Endothelial cell of umbilical vein (primary cell): ENCODE measurements around the gene AKAIN1.

Experiments used
- EZH2 ChIP-seq: IDR thresholded peaks from 2 replicates; pipeline ENCODE4 v1.6.1; 2012; ENCODE audit warnings: borderline replicate concordance, low read depth, mild to moderate bottlenecking, moderate library complexity, low read length, inconsistent platforms; ENCODE audit not compliant: severe bottlenecking
- FOS ChIP-seq: IDR thresholded peaks from 2 replicates; pipeline ENCODE4 v1.6.1; 2011; ENCODE audit warnings: mild to moderate bottlenecking, low read length, moderate library complexity, borderline replicate concordance; ENCODE audit not compliant: insufficient read depth
- GATA2 ChIP-seq: IDR thresholded peaks from 2 replicates; pipeline ENCODE4 v1.7.0; 2011; ENCODE audit warnings: low read depth, mild to moderate bottlenecking, moderate library complexity, mixed read lengths, low read length; ENCODE audit not compliant: insufficient read length, insufficient read depth
- JUN ChIP-seq: IDR thresholded peaks from 2 replicates; pipeline ENCODE4 v1.6.1; 2011; ENCODE audit warnings: borderline replicate concordance, low read depth; ENCODE audit not compliant: insufficient read length, insufficient read depth
- MYC ChIP-seq: IDR thresholded peaks from one replicate; pipeline ENCODE4 v1.6.1; 2011; ENCODE audit warnings: mild to moderate bottlenecking, low read depth, low read length
- POLR2A ChIP-seq: IDR thresholded peaks from 2 replicates; pipeline ENCODE4 v1.6.1; 2012; ENCODE audit warnings: low read depth, mild to moderate bottlenecking, control low read depth, low read length
- POLR2AphosphoS5 ChIP-seq: IDR thresholded peaks from 2 replicates; pipeline ENCODE4 v1.6.1; 2012; ENCODE audit warnings: low read depth, mild to moderate bottlenecking, control low read depth, low read length, moderate library complexity; ENCODE audit not compliant: insufficient read depth
- TF ChIP-seq, protein P1 (sequence below), 2 donors: IDR thresholded peaks; 1 replicate in 1 of 2; 2 replicates in 1 of 2; pipeline ENCODE4 v1.5.1; 2011; ENCODE audit warnings: low read length in 2 of 2, mild to moderate bottlenecking in 2 of 2, moderate library complexity in 2 of 2, control low read depth in 1 of 2, inconsistent platforms in 1 of 2, low read depth in 1 of 2; ENCODE audit not compliant: insufficient read depth in 1 of 2; ENCODE audit errors: extremely low read depth in 1 of 2

DNA sequence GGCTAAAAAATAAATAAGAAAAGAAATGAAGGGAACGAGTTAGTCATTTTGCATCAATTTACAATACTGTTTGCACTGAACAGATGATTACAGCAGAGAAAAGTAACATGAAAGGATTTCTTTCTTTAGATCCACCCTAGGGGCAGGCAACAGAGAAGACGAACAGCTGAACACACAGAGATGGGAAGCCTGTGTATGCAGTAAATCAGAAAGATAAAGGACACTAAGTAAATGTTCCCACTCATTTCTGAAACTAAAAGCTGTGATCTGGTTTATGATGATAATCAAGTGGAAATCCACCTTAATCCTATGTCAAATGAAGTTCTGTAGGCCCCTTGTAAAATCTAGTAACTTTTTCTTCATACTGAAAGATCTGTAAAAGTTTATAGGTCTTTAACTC lies 54.2 kb downstream of the AKAIN1 start:
- TF ChIP-seq POLR2AphosphoS5 = no peak
- no peak for TF ChIP-seq POLR2A
- TF ChIP-seq, protein P1, sequence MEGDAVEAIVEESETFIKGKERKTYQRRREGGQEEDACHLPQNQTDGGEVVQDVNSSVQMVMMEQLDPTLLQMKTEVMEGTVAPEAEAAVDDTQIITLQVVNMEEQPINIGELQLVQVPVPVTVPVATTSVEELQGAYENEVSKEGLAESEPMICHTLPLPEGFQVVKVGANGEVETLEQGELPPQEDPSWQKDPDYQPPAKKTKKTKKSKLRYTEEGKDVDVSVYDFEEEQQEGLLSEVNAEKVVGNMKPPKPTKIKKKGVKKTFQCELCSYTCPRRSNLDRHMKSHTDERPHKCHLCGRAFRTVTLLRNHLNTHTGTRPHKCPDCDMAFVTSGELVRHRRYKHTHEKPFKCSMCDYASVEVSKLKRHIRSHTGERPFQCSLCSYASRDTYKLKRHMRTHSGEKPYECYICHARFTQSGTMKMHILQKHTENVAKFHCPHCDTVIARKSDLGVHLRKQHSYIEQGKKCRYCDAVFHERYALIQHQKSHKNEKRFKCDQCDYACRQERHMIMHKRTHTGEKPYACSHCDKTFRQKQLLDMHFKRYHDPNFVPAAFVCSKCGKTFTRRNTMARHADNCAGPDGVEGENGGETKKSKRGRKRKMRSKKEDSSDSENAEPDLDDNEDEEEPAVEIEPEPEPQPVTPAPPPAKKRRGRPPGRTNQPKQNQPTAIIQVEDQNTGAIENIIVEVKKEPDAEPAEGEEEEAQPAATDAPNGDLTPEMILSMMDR (IDR thresholded peaks at IDR 0.05; ENCODE audit: extremely low read depth in 1 of 2, insufficient read depth in 1 of 2, low read depth in 1 of 2, low read length in 2 of 2) = no peak
- no peak for TF ChIP-seq GATA2
- TF ChIP-seq EZH2 = no peak
- TF ChIP-seq FOS = no peak
- TF ChIP-seq JUN = no peak
- TF ChIP-seq MYC = no peak
